H9 (cell line): ENCODE measurements around the gene ARHGAP45. TPM values are rescaled to one million over a fixed set of nuclear protein-coding genes. Genes with fewer than 3 reads are reported as not detected.
A peak's percentile ranks its signal among the peaks of the same experiment; 100 is the strongest.

Source experiments
- DNase-seq: peaks from one replicate; pipeline ENCODE4 v3.0.0-alpha.2; 2017
- H2AFZ ChIP-seq: one replicate; pipeline ENCODE4 v1.6.1; 2013; ENCODE audit warnings: mild to moderate bottlenecking, low read length, control low read depth, moderate library complexity
- H2AK5ac ChIP-seq: 2 replicates; pipeline ENCODE4 v1.6.1; 2013; ENCODE audit warnings: low read length, control low read depth, mixed read lengths; ENCODE audit not compliant: insufficient read length
- H2BK120ac ChIP-seq: one replicate; pipeline ENCODE4 v1.6.1; 2013; ENCODE audit warnings: low read depth, mild to moderate bottlenecking, low read length, control low read depth, inconsistent platforms; ENCODE audit not compliant: poor library complexity, severe bottlenecking
- H2BK12ac ChIP-seq: 2 replicates; pipeline ENCODE4 v1.6.1; 2013; ENCODE audit warnings: low read length, control low read depth, mixed read lengths, low read depth; ENCODE audit not compliant: insufficient read length
- H2BK15ac ChIP-seq: 2 replicates; pipeline ENCODE4 v1.6.1; 2013; ENCODE audit warnings: low read depth, low read length, control low read depth
- H2BK20ac ChIP-seq: one replicate; pipeline ENCODE4 v1.6.1; 2013; ENCODE audit warnings: low read depth, mild to moderate bottlenecking, low read length, control low read depth, inconsistent platforms; ENCODE audit not compliant: poor library complexity, severe bottlenecking
- H2BK5ac ChIP-seq: 2 replicates; pipeline ENCODE4 v1.6.1; 2013; ENCODE audit warnings: low read length, control low read depth, mixed read lengths; ENCODE audit not compliant: insufficient read length
- H3K14ac ChIP-seq: 2 replicates; pipeline ENCODE4 v1.6.1; 2013; ENCODE audit warnings: low read length, control low read depth; ENCODE audit not compliant: insufficient read depth
- H3K18ac ChIP-seq: 2 replicates; pipeline ENCODE4 v1.6.1; 2013; ENCODE audit warnings: low read depth, mild to moderate bottlenecking, mixed read lengths, low read length, control low read depth; ENCODE audit not compliant: insufficient read length
- H3K23ac ChIP-seq: 2 replicates; pipeline ENCODE4 v1.6.1; 2013; ENCODE audit warnings: low read length, control low read depth, mixed read lengths, low read depth; ENCODE audit not compliant: insufficient read length
- H3K23me2 ChIP-seq: 2 replicates; pipeline ENCODE4 v1.6.1; 2013; ENCODE audit warnings: low read depth, mild to moderate bottlenecking, mixed read lengths, low read length, control low read depth; ENCODE audit not compliant: insufficient read length, poor library complexity, severe bottlenecking
- H3K27ac ChIP-seq: 2 replicates; pipeline ENCODE4 v1.5.1; 2013; ENCODE audit warnings: low read length, control low read depth, mixed read lengths, low read depth; ENCODE audit not compliant: insufficient read length
- H3K27me3 ChIP-seq: 2 replicates; pipeline ENCODE4 v1.6.1; 2013; ENCODE audit warnings: low read length, control low read depth, inconsistent platforms; ENCODE audit not compliant: insufficient read depth
- H3K4ac ChIP-seq: 2 replicates; pipeline ENCODE4 v1.6.1; 2013; ENCODE audit warnings: low read depth, mild to moderate bottlenecking, control low read depth, inconsistent platforms, low read length, moderate library complexity
- H3K4me1 ChIP-seq: 2 replicates; pipeline ENCODE4 v1.6.1; 2013; ENCODE audit warnings: low read length, control low read depth, inconsistent platforms; ENCODE audit not compliant: insufficient read depth
- H3K4me2 ChIP-seq: 2 replicates; pipeline ENCODE4 v1.6.1; 2013; ENCODE audit warnings: low read length, control low read depth, mixed read lengths; ENCODE audit not compliant: insufficient read length, insufficient read depth
- H3K56ac ChIP-seq: 2 replicates; pipeline ENCODE4 v1.6.1; 2013; ENCODE audit warnings: low read depth, mild to moderate bottlenecking, mixed read lengths, low read length, control low read depth; ENCODE audit not compliant: insufficient read length
- H3K79me1 ChIP-seq: 2 replicates; pipeline ENCODE4 v1.6.1; 2013; ENCODE audit warnings: low read depth, mild to moderate bottlenecking, moderate library complexity, low read length, control low read depth, inconsistent platforms; ENCODE audit not compliant: insufficient read depth, poor library complexity, severe bottlenecking
- H3K79me2 ChIP-seq: 2 replicates; pipeline ENCODE4 v1.6.1; 2013; ENCODE audit warnings: low read length, control low read depth, inconsistent platforms; ENCODE audit not compliant: insufficient read depth
- H3K9ac ChIP-seq: 2 replicates; pipeline ENCODE4 v1.6.1; 2013; ENCODE audit warnings: low read length, control low read depth, mixed read lengths; ENCODE audit not compliant: insufficient read length; ENCODE audit errors: extremely low read depth
- H3K9me3 ChIP-seq: one replicate; pipeline ENCODE4 v1.6.1; 2013; ENCODE audit warnings: low read depth, low read length, inconsistent platforms; ENCODE audit not compliant: control insufficient read depth
- H3T11ph ChIP-seq: one replicate; pipeline ENCODE4 v1.6.1; 2013; ENCODE audit warnings: mild to moderate bottlenecking, low read length, control low read depth, inconsistent platforms
- H4K20me1 ChIP-seq: one replicate; pipeline ENCODE4 v1.6.1; 2013; ENCODE audit not compliant: control insufficient read depth, insufficient read length, insufficient read depth
- H4K5ac ChIP-seq: 2 replicates; pipeline ENCODE4 v1.6.1; 2013; ENCODE audit warnings: low read depth, mild to moderate bottlenecking, mixed read lengths, low read length, control low read depth; ENCODE audit not compliant: insufficient read length
- H4K8ac ChIP-seq: replicated peaks from 2 replicates; pipeline ENCODE4 v1.6.1; 2013; ENCODE audit warnings: low read length, control low read depth, mixed read lengths, low read depth; ENCODE audit not compliant: insufficient read length
- H4K91ac ChIP-seq: 2 replicates; pipeline ENCODE4 v1.6.1; 2013; ENCODE audit warnings: low read depth, mild to moderate bottlenecking, moderate library complexity, mixed read lengths, low read length, control low read depth; ENCODE audit not compliant: insufficient read length
- H3K27ac Mint-ChIP-seq, 3 experiments: 2 replicates in 2 of 3; 3 replicates in 1 of 3; pipeline ENCODE4 v1.8.0; 2020 to 2021; ENCODE audit warnings: mixed read lengths in 3 of 3, mild to moderate bottlenecking in 1 of 3, moderate library complexity in 1 of 3
- H3K27me3 Mint-ChIP-seq: 2 replicates; pipeline ENCODE4 v1.8.0; 2021; ENCODE audit warnings: low read depth, mild to moderate bottlenecking, moderate library complexity, mixed read lengths
- H3K36me3 Mint-ChIP-seq, 3 experiments: 2 replicates in 2 of 3; 3 replicates in 1 of 3; pipeline ENCODE4 v1.8.0; 2020 to 2021; ENCODE audit warnings: low read depth in 3 of 3, mixed read lengths in 3 of 3; ENCODE audit not compliant: insufficient read depth in 1 of 3
- H3K4me1 Mint-ChIP-seq, 2 experiments: 2 replicates each; pipeline ENCODE4 v1.8.0; 2020; ENCODE audit warnings: mixed read lengths in 2 of 2
- H3K4me3 Mint-ChIP-seq, 2 experiments: 2 replicates in 1 of 2; 3 replicates in 1 of 2; pipeline ENCODE4 v1.8.0; 2020 to 2021; ENCODE audit warnings: mild to moderate bottlenecking in 2 of 2, mixed read lengths in 2 of 2, moderate library complexity in 1 of 2
- H3K9me3 Mint-ChIP-seq, 2 experiments: 2 replicates in 1 of 2; 3 replicates in 1 of 2; pipeline ENCODE4 v1.8.0; 2020; ENCODE audit warnings: mild to moderate bottlenecking in 2 of 2, mixed read lengths in 2 of 2, moderate library complexity in 1 of 2
- CTCF ChIP-seq: fragments of 200-600 bp; sonication (generic); conservative IDR thresholded peaks from 3 replicates; pipeline ENCODE4 v1.8.0; 2021; ENCODE audit warnings: antibody characterized with exemption, mild to moderate bottlenecking
- WGBS: extraction: QIAGEN DNeasy Blood & Tissue Kit; methylation state at CpG from one replicate; pipeline ENCODE4 v1.1.7; 2013; ENCODE audit warnings: missing lambda C conversion rate, low lambda C conversion rate, mixed read lengths; ENCODE audit not compliant: insufficient read length; ENCODE audit errors: extremely low coverage; 5-methylcytosine and 5-hydroxymethylcytosine counted together
- total RNA-seq: library from RNA; stranded (reverse); gene quantifications from 2 replicates; pipeline ENCODE4 v1.2.1, GENCODE V29; 2021

ARHGAP45 gene
- total RNA-seq, 1 experiment from 2014 or later: 39.8 TPM

- Histone ChIP-seq H3K9me3 (no peaks in the 10 kb centered on the region), H3K27ac (no peak overlapping the region), H2BK120ac (no peak overlapping the region), H3K56ac (no peak overlapping the region), H4K8ac (no peak overlapping the region), H2AFZ (no peak overlapping the region), H4K5ac (no peak overlapping the region), H2BK5ac (no peak overlapping the region), H3K23ac (no peak overlapping the region), H3K4me1 (no peaks in the 10 kb centered on the region), H2AK5ac (no peak overlapping the region), H3K4me2 (no peak overlapping the region), H2BK15ac (no peak overlapping the region), H3K79me2 (no peaks in the 10 kb centered on the region), H4K20me1 (no peaks in the 10 kb centered on the region), H3K27me3 (no peaks in the 10 kb centered on the region), H3K9ac (no peak overlapping the region), H3T11ph (no peak overlapping the region), H3K4ac (no peak overlapping the region), H3K18ac (no peak overlapping the region), H3K79me1 (no peaks in the 10 kb centered on the region), H2BK12ac (no peak overlapping the region), H4K91ac (no peak overlapping the region), H3K14ac (no peak overlapping the region), H2BK20ac (no peak overlapping the region), H3K23me2 (no peaks in the 10 kb centered on the region)
- Mint-ChIP-seq H3K4me3 (no peak overlapping the region; a peak in 1 of 5 replicates), H3K27me3 (no peaks in the 10 kb centered on the region), H3K4me1 (peaks cover 2 to 7% of the 10 kb centered on the region in 2 experiments; a peak in 3 of 4 replicates), H3K9me3 (no peaks in the 10 kb centered on the region; a peak in 1 of 5 replicates), H3K36me3 (peaks cover 10 to 39% (median 28%) of the 10 kb centered on the region in 3 experiments; a peak in 6 of 7 replicates), H3K27ac (peak overlapping the region in 1 of 3 experiments; percentile 66; a peak in 1 of 7 replicates)
- TF ChIP-seq CTCF: no peak
- DNase-seq: no peak
- no CpG with 5 or more reads among the region's 23 CpGs for WGBS
These were observed 57.1 kb downstream of the ARHGAP45 start for GRCh38 chr19:1123885-1124677.
